Activated CD4-positive, alpha-beta memory T cell treated with anti-CD3 and anti-CD28 coated beads for 36 hours (primary cell): Measurements from ENCODE around the gene EBLN2. TPM values are rescaled to one million over a fixed set of nuclear protein-coding genes. Genes with fewer than 3 reads are reported as not detected.

ENCODE experiments used
- CTCF ChIA-PET: fragments of 350-600 bp; sonication (Branson Sonifier 250); formaldehyde crosslinking; loops from one replicate; lab custom pipeline; 2021; ENCODE audit warnings: antibody characterized with exemption, inconsistent platforms; lab: Charles Lee
- POLR2A ChIA-PET: fragments of 350-600 bp; sonication (Branson Sonifier 250); formaldehyde crosslinking; loops from one replicate; lab custom pipeline; 2021; ENCODE audit warnings: antibody characterized with exemption; lab: Charles Lee
- DNase-seq: peaks from one replicate; pipeline ENCODE4 v3.0.0-alpha.2; 2020
- H3K27ac Mint-ChIP-seq: one replicate; pipeline ENCODE4 v1.8.0; 2021; ENCODE audit warnings: mixed read lengths
- H3K27me3 Mint-ChIP-seq: one replicate; pipeline ENCODE4 v1.8.0; 2021; ENCODE audit warnings: mixed read lengths
- H3K36me3 Mint-ChIP-seq: one replicate; pipeline ENCODE4 v1.8.0; 2021; ENCODE audit warnings: mixed read lengths
- H3K4me1 Mint-ChIP-seq: one replicate; pipeline ENCODE4 v1.8.0; 2021; ENCODE audit warnings: low read depth, mixed read lengths
- H3K4me3 Mint-ChIP-seq: one replicate; pipeline ENCODE4 v1.8.0; 2021; ENCODE audit warnings: mild to moderate bottlenecking, mixed read lengths
- H3K9me3 Mint-ChIP-seq: one replicate; pipeline ENCODE4 v1.8.0; 2021; ENCODE audit warnings: mixed read lengths
- intact Hi-C: fragments of 100-400 bp; cut with micrococcal nuclease; formaldehyde crosslinking; loops from one replicate; pipeline ENCODE4 v1.15.1; 2023
- total RNA-seq, 2 experiments: library from RNA; stranded (reverse); gene quantifications; one replicate each; pipeline ENCODE4 v1.2.3, GENCODE V29; 2021

Gene EBLN2
- total RNA-seq, 2 experiments from 2014 or later = 5.5 to 6.0 TPM

GRCh38 chr3:73036694-73037591 lies 24.5 kb upstream of the EBLN2 start:
- ChIA-PET POLR2A (interaction anchor here (0.6 kb wide), 1 partner anchor 1060 kb away, joined by 3 read pairs; no protein-coding TSS in a partner anchor), CTCF (no interaction called here)
- Mint-ChIP-seq H3K9me3 (no peaks in the 10 kb centered on the region), H3K36me3 (peaks cover 30% of the 10 kb centered on the region), H3K4me3 (no peak overlapping the region), H3K27me3 (no peaks in the 10 kb centered on the region), H3K27ac (peak overlapping the region; percentile 62), H3K4me1 (peaks cover 92% of the 10 kb centered on the region)
- intact Hi-C loops = loop anchor here (1.0 to 2.0 kb wide), 3 partner anchors 8 to 60 kb away; partner anchors contain the start of gene PPP4R2
- DNase-seq = no peak

DNA sequence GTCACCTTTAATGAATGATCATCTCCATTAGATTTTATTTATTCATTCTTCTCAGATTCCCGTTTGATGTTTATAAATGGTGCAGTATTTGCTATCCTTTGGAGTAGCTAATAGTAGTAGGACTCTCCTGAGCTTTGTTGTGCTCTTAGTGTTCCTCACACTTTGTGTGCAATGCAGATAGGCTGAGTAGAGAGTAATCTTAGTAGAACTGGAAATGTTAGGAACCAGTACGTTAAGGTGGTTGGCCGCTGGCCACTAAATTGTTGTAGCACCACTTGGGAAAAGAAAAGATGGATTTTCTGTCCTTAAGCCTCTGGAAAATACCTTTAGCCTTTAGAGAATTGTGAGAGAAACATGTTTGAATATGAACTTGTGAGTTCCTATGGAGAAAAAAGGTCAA lies 19.9 kb upstream of the EBLN2 start:
- Mint-ChIP-seq H3K36me3 (peaks cover 19% of the 10 kb centered on the region), H3K4me3 (no peak overlapping the region), H3K4me1 (peaks cover 84% of the 10 kb centered on the region), H3K9me3 (no peaks in the 10 kb centered on the region), H3K27me3 (no peaks in the 10 kb centered on the region), H3K27ac (peak overlapping the region; percentile 10)
- DNase-seq = no peak
- CTCF ChIA-PET = interaction anchor here (1.1 kb wide), 1 partner anchor 41 kb away, joined by 3 read pairs; no protein-coding TSS in a partner anchor
- POLR2A ChIA-PET = no interaction called here
- intact Hi-C loops = no loop called here

DNA sequence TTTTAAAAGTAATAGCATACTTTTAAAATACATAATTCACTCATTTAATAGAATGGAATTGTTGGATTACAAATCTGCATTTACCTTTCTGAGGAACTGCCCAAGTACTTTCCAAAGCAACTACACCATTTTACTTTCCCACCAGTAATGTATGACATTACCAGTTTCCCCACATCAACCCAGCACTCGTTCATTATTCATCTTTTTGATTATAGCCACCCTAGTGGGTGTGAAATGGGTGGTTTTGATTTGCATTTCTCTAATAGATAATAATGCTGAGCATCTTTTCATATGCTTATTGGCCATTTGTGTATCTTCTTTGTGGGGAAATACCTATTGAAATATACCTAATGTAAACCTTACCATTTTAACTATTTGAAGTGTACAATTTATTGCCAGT lies 18.0 kb upstream of the EBLN2 start:
- Mint-ChIP-seq H3K9me3 (no peaks in the 10 kb centered on the region), H3K27me3 (no peaks in the 10 kb centered on the region), H3K27ac (no peak overlapping the region), H3K4me1 (peaks cover 70% of the 10 kb centered on the region), H3K36me3 (peaks cover 11% of the 10 kb centered on the region), H3K4me3 (no peak overlapping the region)
- intact Hi-C loops = loop anchor here (2.0 kb wide), 1 partner anchor 15 kb away; no protein-coding TSS in a partner anchor
- DNase-seq = no peak
- CTCF ChIA-PET = interaction anchor here (0.8 kb wide), 1 partner anchor 38 kb away, joined by 3 read pairs; no protein-coding TSS in a partner anchor
- POLR2A ChIA-PET = no interaction called here

- DNase-seq = no peak
- Mint-ChIP-seq H3K4me1 (peaks cover 57% of the 10 kb centered on the region), H3K27ac (no peak overlapping the region), H3K36me3 (peaks cover 8% of the 10 kb centered on the region), H3K27me3 (no peaks in the 10 kb centered on the region), H3K9me3 (no peaks in the 10 kb centered on the region), H3K4me3 (no peak overlapping the region)
- intact Hi-C loops = no loop called here
- ChIA-PET CTCF (interaction anchor here (0.9 to 3.1 kb wide), 3 partner anchors 11 to 106 kb away, joined by 3 to 15 read pairs (median 3); no protein-coding TSS in a partner anchor), POLR2A (no interaction called here)
These were observed 16.1 kb upstream of the EBLN2 start for GRCh38 chr3:73045391-73045790.

DNA sequence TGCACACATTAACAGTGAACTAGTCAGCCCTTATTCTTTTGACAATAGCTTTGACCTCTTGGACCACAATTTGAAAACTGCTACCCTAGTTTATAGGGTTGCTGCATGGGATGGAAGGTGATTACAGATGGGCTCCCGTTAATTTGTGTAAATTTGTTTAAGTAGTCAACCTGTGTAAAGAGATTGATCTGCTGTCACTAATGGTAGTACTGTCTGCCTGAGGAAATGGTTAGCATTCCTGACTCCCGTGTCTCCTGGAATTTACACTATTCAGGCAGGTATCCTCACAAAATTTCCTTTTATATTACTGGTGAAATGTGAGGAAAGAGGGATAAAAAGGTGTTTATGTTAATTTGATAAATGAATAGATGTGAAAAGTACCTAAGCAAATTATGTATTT lies 15.3 kb upstream of the EBLN2 start:
- no peaks in the 10 kb centered on the region for H3K27me3 Mint-ChIP-seq
- CTCF ChIA-PET = interaction anchor here (0.9 to 3.1 kb wide), 4 partner anchors 10 to 195 kb away, joined by 3 to 15 read pairs (median 3); no protein-coding TSS in a partner anchor
- H3K4me3 Mint-ChIP-seq = no peak overlapping the region
- POLR2A ChIA-PET = no interaction called here
- H3K27ac Mint-ChIP-seq = no peak overlapping the region
- intact Hi-C loops = no loop called here
- peaks cover 9% of the 10 kb centered on the region for H3K36me3 Mint-ChIP-seq
- DNase-seq = no peak
- H3K9me3 Mint-ChIP-seq = no peaks in the 10 kb centered on the region
- peaks cover 48% of the 10 kb centered on the region for H3K4me1 Mint-ChIP-seq

DNA sequence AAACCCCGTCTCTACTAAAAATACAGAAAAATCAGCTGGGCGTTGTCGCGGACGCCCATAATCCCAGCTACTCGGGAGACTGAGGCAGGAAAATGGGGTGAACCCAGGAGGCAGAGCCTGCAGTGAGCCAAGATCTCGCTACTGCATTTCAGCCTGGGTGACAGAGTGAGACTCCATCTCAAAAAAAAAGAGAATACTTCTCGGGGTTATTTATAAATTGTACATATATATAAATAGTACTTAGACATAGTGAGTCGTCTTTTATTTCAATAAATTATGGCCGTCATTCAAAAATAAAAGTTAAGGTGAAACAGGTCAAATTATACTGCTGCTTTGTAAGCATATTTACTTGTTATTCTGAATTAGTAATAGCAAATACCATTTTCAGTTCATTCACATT lies 12.1 kb upstream of the EBLN2 start:
- Mint-ChIP-seq H3K9me3 (no peaks in the 10 kb centered on the region), H3K4me3 (no peak overlapping the region), H3K27me3 (no peaks in the 10 kb centered on the region), H3K4me1 (peaks cover 31% of the 10 kb centered on the region), H3K36me3 (peaks cover 8% of the 10 kb centered on the region), H3K27ac (no peak overlapping the region)
- POLR2A ChIA-PET = no interaction called here
- intact Hi-C loops = no loop called here
- CTCF ChIA-PET = no interaction called here
- DNase-seq = no peak

- intact Hi-C loops = no loop called here
- Mint-ChIP-seq H3K27me3 (no peaks in the 10 kb centered on the region), H3K27ac (no peak overlapping the region), H3K4me1 (peaks cover 18% of the 10 kb centered on the region), H3K4me3 (no peak overlapping the region), H3K36me3 (peaks cover 6% of the 10 kb centered on the region), H3K9me3 (no peaks in the 10 kb centered on the region)
- ChIA-PET POLR2A (no interaction called here), CTCF (interaction anchor here (4.9 kb wide), 1 partner anchor 113 kb away, joined by 69 read pairs; no protein-coding TSS in a partner anchor)
- DNase-seq = no peak
These were observed 8.6 kb upstream of the EBLN2 start for GRCh38 chr3:73052857-73053256.

GRCh38 chr3:73055583-73055982 lies 5.9 kb upstream of the EBLN2 start:
- Mint-ChIP-seq H3K4me3 (no peak overlapping the region), H3K27me3 (no peaks in the 10 kb centered on the region), H3K4me1 (peaks cover 26% of the 10 kb centered on the region), H3K36me3 (peaks cover 8% of the 10 kb centered on the region), H3K27ac (no peak overlapping the region), H3K9me3 (no peaks in the 10 kb centered on the region)
- intact Hi-C loops = no loop called here
- ChIA-PET CTCF (interaction anchor here (0.7 to 4.9 kb wide), 20 partner anchors 9 to 207 kb away, joined by 3 to 69 read pairs (median 6); partner anchors contain the start of genes PPP4R2 and SHQ1), POLR2A (interaction anchor here (0.5 to 0.7 kb wide), 2 partner anchors 119 to 1071 kb away, joined by 3 to 4 read pairs; no protein-coding TSS in a partner anchor)
- DNase-seq = no peak

- CTCF ChIA-PET = interaction anchor here (0.6 to 4.9 kb wide), 39 partner anchors 10 to 208 kb away, joined by 3 to 69 read pairs (median 5); partner anchors contain the start of genes PPP4R2 and SHQ1
These were observed 5.2 kb upstream of the EBLN2 start for GRCh38 chr3:73056014-73056844.

DNA sequence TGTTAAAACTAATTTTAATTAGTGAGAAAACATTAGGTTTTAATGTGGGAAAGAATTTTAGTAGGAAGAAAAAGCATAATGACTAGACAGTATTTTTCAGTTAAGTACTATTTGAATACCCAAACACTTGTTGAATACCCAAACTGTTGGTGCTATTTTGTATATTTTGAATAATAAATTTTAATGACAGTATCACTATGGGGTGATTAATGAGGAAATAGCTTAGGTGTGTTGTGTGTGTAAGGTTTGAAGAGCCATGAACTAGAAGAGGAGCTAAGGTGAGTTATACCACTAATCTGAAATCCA lies 4.7 kb upstream of the EBLN2 start:
- CTCF ChIA-PET = interaction anchor here (0.6 to 4.9 kb wide), 38 partner anchors 9 to 208 kb away, joined by 3 to 69 read pairs (median 5); partner anchors contain the start of genes PPP4R2 and SHQ1
- intact Hi-C loops = loop anchor here (1.0 kb wide), 2 partner anchors 59 to 117 kb away; no protein-coding TSS in a partner anchor

More at GRCh38 chr3:73056014-73056844, 5.2 kb upstream of the EBLN2 start:
- DNase-seq = no peak
- POLR2A ChIA-PET = interaction anchor here (0.5 to 1.0 kb wide), 4 partner anchors 110 to 1071 kb away, joined by 3 to 4 read pairs (median 4); no protein-coding TSS in a partner anchor
- no peaks in the 10 kb centered on the region for H3K27me3 Mint-ChIP-seq
- H3K36me3 Mint-ChIP-seq = peaks cover 7% of the 10 kb centered on the region
- H3K27ac Mint-ChIP-seq = no peak overlapping the region
- no peak overlapping the region for H3K4me3 Mint-ChIP-seq
- no peaks in the 10 kb centered on the region for H3K9me3 Mint-ChIP-seq
- intact Hi-C loops = loop anchor here (1.0 kb wide), 2 partner anchors 59 to 117 kb away; no protein-coding TSS in a partner anchor
- peaks cover 26% of the 10 kb centered on the region for H3K4me1 Mint-ChIP-seq

DNA sequence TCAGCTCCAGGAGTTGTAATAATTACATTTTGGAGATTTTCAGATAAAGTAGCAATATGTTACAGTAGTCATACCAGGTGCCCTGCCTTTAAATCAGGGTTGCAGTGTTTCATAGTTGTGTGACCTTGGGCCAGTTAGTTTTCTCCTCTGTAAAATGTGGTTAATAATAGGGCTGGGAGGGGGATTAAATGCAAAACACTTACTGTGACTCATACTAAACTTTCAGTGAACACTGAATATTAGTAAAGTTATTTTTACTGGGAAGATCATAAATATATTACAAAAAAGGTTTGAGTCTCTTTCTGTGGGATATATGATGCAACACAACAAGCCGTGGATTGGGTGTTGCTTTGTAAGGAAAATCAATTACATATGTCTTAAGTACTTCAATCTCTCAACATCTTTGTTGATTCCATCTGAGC lies 1.1 kb upstream of the EBLN2 start:
- intact Hi-C loops = no loop called here
- Mint-ChIP-seq H3K9me3 (no peaks in the 10 kb centered on the region), H3K4me1 (peaks cover 17% of the 10 kb centered on the region), H3K27me3 (no peaks in the 10 kb centered on the region), H3K36me3 (peaks cover 33% of the 10 kb centered on the region), H3K27ac (no peak overlapping the region), H3K4me3 (no peak overlapping the region)
- ChIA-PET POLR2A (no interaction called here), CTCF (interaction anchor here (1.0 to 1.6 kb wide), 2 partner anchors 25 to 209 kb away, joined by 3 to 5 read pairs; no protein-coding TSS in a partner anchor)
- DNase-seq = no peak

More for the DNA sequence above, 4.7 kb upstream of the EBLN2 start:
- Mint-ChIP-seq H3K27ac (no peak overlapping the region), H3K4me1 (peaks cover 25% of the 10 kb centered on the region), H3K36me3 (peaks cover 10% of the 10 kb centered on the region), H3K4me3 (no peak overlapping the region), H3K9me3 (no peaks in the 10 kb centered on the region), H3K27me3 (no peaks in the 10 kb centered on the region)
- POLR2A ChIA-PET = interaction anchor here (0.6 to 1.0 kb wide), 2 partner anchors 111 to 205 kb away, joined by 3 to 4 read pairs; no protein-coding TSS in a partner anchor
- DNase-seq = no peak
